Measurements from ENCODE around the gene SPACA5B.
"Not testable (repeated sequence)": the region's sequence is repeated elsewhere in the genome, so short reads cannot be mapped to it uniquely, and the experiment has no call there.

DNA sequence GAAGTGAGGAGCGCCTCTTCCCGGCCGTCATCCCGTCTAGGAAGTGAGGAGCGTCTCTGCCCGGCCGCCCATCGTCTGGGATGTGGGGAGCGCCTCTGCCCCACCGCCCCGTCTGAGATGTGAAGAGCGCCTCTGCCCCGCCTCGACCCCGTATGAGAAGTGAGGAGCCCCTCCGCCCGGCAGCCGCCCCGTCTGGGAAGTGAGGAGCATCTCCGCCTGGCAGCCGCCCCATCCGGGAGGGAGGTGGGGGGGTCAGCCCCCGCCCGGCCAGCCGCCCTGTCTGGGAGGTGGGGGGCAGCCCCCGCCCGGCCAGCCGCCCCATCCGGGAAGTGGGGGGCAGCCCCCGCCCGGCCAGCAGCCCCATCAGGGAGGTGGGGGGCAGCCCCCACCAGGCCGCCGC lies 8.7 kb downstream of the SPACA5B start:
- TF ChIP-seq POLR2A (IDR thresholded peaks at IDR 0.05; ENCODE audit: low read length); GATA1 (IDR thresholded peaks at IDR 0.05; ENCODE audit: low read depth, low read length): not testable (repeated sequence)

Measured in erythroblast (primary cell).